Measurements from ENCODE around the gene ANKRD1.
A peak's percentile ranks its signal among the peaks of the same experiment; 100 is the strongest.

ANKRD1 gene

DNA sequence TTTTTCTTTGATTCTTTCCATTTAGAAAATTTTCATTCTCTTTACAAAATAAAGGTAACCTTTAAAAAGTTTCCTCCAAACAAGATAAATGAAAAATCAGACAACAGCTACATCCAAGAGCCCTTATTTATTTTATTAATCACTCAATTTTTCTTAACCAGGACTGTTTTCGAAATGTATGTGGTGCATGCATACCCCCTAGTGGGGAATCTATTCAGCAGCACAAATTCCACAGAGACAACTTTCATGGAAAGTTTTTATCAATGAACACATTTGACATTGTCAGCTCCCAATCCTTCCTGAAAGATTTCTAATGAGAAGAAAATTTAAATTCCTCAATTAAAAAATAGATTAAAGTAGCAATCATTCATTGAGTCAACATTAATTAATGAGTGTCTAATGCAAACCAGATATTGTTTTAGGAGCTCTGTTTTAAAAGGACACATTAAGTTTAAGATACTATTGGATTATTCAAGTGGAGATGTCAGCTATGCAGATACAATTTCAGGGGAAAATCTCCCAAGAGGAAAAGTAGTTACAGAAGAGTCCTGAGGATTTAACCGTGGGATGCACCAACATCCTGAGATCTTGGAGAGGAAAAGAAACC is 57.9 kb downstream of the ANKRD1 start:
- FAIRE-seq (peak; percentile 80), DNase-seq (ENCODE audit: low spot score) (peak; percentile 24)

All from RCC 7860 (cell line).